Measurements from ENCODE around the gene TGFB3.

TGFB3 gene

DNA sequence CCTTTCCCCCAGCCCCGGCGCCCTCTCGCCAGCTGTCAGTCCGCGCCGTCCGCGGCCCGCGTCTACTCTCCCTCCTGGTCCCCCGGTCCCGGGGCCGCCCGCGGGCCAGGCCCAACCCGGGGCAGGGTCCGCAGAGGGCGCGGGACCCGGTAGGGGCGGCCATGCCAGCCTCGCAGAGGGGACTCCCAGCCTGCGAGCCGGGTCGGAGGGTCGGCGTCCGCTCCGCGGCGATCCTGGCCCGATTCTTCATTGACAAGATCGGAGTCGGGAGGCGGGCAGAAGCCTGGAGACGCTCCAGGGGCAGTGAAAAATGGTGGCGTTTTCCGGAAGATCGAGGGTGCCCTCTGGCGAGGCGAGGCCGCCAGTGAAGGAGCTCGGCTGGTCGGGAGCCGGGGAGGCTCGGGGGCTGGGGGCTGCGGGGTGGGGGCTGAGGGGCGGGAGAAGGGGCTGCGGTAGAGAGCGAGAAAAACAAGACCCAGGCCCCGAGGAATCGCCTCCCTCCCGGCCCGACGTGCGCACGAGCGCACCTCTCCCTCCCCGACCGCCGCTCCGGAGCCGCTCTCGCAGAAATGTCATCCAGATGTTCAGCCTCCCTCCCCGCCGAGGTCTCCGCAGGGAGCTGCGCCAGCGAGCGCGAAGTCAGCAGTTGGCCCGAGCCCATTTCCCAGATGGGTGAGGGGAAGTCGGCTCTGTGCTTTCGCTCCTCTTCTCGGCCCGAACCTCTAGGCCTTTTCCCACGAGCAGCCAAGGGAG, 647 bp upstream of the TGFB3 start:
- TF ChIP-seq EZH2 (optimal IDR thresholded peaks at IDR 0.05; ENCODE audit: low read depth, low read length) (no peak), EZH2phosphoT487 (IDR thresholded peaks at IDR 0.05; ENCODE audit: low read length) (no peak)
- TF ChIP-seq, protein P1, sequence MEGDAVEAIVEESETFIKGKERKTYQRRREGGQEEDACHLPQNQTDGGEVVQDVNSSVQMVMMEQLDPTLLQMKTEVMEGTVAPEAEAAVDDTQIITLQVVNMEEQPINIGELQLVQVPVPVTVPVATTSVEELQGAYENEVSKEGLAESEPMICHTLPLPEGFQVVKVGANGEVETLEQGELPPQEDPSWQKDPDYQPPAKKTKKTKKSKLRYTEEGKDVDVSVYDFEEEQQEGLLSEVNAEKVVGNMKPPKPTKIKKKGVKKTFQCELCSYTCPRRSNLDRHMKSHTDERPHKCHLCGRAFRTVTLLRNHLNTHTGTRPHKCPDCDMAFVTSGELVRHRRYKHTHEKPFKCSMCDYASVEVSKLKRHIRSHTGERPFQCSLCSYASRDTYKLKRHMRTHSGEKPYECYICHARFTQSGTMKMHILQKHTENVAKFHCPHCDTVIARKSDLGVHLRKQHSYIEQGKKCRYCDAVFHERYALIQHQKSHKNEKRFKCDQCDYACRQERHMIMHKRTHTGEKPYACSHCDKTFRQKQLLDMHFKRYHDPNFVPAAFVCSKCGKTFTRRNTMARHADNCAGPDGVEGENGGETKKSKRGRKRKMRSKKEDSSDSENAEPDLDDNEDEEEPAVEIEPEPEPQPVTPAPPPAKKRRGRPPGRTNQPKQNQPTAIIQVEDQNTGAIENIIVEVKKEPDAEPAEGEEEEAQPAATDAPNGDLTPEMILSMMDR (IDR thresholded peaks at IDR 0.05; ENCODE audit: low read length) = peak; percentile 33
- H4K20me1 ChIP-seq (ENCODE audit: insufficient read depth, low read length) = no peaks in the 10 kb centered on the region
- H3F3A ChIP-seq (ENCODE audit: insufficient read depth, low read length) = no peaks in the 10 kb centered on the region
- H3K79me2 ChIP-seq (ENCODE audit: low read length) = no peaks in the 10 kb centered on the region
- no peaks in the 10 kb centered on the region for H3K9me2 ChIP-seq (replicated peaks; ENCODE audit: insufficient read depth, low read length)
- no peaks in the 10 kb centered on the region for H3K27me3 ChIP-seq (replicated peaks; ENCODE audit: insufficient read depth, low read length)
- peak overlapping the region; percentile 67 for H2AFZ ChIP-seq (ENCODE audit: low read length)
- H3K9ac ChIP-seq (ENCODE audit: low read length) = peak overlapping the region; percentile 62
- peak overlapping the region; percentile 42; the same call in 1 of the 2 replicates for H3K27ac ChIP-seq (ENCODE audit: low read length)
- peak overlapping the region; percentile 54; the same call in 1 of the 2 replicates for H3K4me2 ChIP-seq (ENCODE audit: low read depth, low read length)
- DNase-seq = peak; percentile 42
- peak overlapping the region; percentile 66 for H3K4me3 ChIP-seq (ENCODE audit: low read length)
- H3K36me3 ChIP-seq (replicated peaks; ENCODE audit: insufficient read depth, low read length) = no peaks in the 10 kb centered on the region
- H3K4me1 ChIP-seq (ENCODE audit: low read length) = peaks cover 3% of the 10 kb centered on the region; the same call in 1 of the 2 replicates
- no peaks in the 10 kb centered on the region for H3K9me3 ChIP-seq (replicated peaks; ENCODE audit: insufficient read depth, low read length)

- Histone ChIP-seq H3K4me1 (ENCODE audit: low read length) (peaks cover 3% of the 10 kb centered on the region; the same call in 1 of the 2 replicates), H3K27ac (ENCODE audit: low read length) (no peak overlapping the region), H3K4me2 (ENCODE audit: low read depth, low read length) (peak overlapping the region; percentile 54; the same call in 1 of the 2 replicates), H3K9me2 (replicated peaks; ENCODE audit: insufficient read depth, low read length) (no peaks in the 10 kb centered on the region), H4K20me1 (ENCODE audit: insufficient read depth, low read length) (no peaks in the 10 kb centered on the region), H2AFZ (ENCODE audit: low read length) (no peak overlapping the region), H3K9ac (ENCODE audit: low read length) (no peak overlapping the region), H3K79me2 (ENCODE audit: low read length) (no peaks in the 10 kb centered on the region), H3F3A (ENCODE audit: insufficient read depth, low read length) (no peaks in the 10 kb centered on the region), H3K9me3 (replicated peaks; ENCODE audit: insufficient read depth, low read length) (no peaks in the 10 kb centered on the region), H3K36me3 (replicated peaks; ENCODE audit: insufficient read depth, low read length) (no peaks in the 10 kb centered on the region), H3K27me3 (replicated peaks; ENCODE audit: insufficient read depth, low read length) (no peaks in the 10 kb centered on the region), H3K4me3 (ENCODE audit: low read length) (no peak overlapping the region)
- DNase-seq = no peak
- TF ChIP-seq EZH2 (optimal IDR thresholded peaks at IDR 0.05; ENCODE audit: low read depth, low read length) (no peak), EZH2phosphoT487 (IDR thresholded peaks at IDR 0.05; ENCODE audit: low read length) (no peak)
- TF ChIP-seq, protein P1 (IDR thresholded peaks at IDR 0.05; ENCODE audit: low read length) = no peak
Observed at GRCh38 chr14:75980856-75981255, 939 bp downstream of the TGFB3 start.

DNA sequence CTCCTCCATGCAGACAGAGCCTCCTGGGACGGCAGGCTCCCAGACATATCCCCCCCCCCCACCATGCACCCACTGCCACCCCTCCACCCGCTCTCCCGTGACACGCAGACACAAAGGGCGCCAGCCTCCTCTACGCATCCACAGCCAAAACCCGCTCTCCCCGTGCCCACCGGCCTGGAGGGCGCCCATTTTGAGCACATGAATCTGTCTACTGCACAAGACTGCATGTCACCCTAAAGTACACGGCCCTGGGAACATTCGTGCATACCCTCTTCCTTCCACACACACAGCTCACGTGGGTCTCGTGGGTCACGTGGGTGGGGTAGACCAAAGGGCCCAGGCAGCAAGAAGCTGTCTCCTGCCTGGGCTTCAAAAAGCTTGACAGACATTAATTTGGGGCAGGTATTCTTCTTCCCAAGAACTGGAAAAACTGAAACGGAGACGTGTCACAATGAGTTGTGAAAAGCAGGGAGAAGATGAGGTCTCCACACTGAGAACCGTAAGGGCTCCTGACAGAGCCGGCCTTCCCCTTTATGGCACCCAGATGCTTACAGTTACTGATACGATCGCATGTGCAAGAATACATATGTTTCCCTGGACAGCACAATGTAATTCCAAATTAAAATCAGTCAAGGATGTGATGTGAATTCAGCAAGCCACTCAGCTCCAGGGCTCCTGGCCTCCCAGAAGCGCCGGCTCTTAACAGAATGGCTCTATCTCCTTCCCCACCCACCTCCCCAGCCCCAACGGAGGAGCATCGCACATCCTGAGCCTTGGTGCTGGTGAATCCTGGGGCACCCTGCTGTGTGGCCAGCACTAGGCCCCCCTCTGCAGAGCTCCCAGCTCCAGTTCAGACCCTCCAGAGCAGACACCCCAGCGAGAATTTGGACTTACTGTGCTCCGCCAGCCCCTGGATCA, 1.9 kb downstream of the TGFB3 start:
- TF ChIP-seq EZH2phosphoT487 (IDR thresholded peaks at IDR 0.05; ENCODE audit: low read length) (no peak), EZH2 (optimal IDR thresholded peaks at IDR 0.05; ENCODE audit: low read depth, low read length) (no peak)
- TF ChIP-seq, protein P1 (IDR thresholded peaks at IDR 0.05; ENCODE audit: low read length) = no peak
- H3K27ac ChIP-seq (ENCODE audit: low read length) = no peak overlapping the region

More for the DNA sequence above, 1.9 kb downstream of the TGFB3 start:
- Histone ChIP-seq H3K4me1 (ENCODE audit: low read length) (no peaks in the 10 kb centered on the region), H2AFZ (ENCODE audit: low read length) (no peak overlapping the region), H3K27me3 (replicated peaks; ENCODE audit: insufficient read depth, low read length) (no peaks in the 10 kb centered on the region), H3K9me3 (replicated peaks; ENCODE audit: insufficient read depth, low read length) (no peaks in the 10 kb centered on the region), H3K4me2 (ENCODE audit: low read depth, low read length) (no peak overlapping the region), H4K20me1 (ENCODE audit: insufficient read depth, low read length) (no peaks in the 10 kb centered on the region), H3K9ac (ENCODE audit: low read length) (no peak overlapping the region), H3K9me2 (replicated peaks; ENCODE audit: insufficient read depth, low read length) (no peaks in the 10 kb centered on the region), H3K4me3 (ENCODE audit: low read length) (no peak overlapping the region), H3K36me3 (replicated peaks; ENCODE audit: insufficient read depth, low read length) (no peaks in the 10 kb centered on the region), H3F3A (ENCODE audit: insufficient read depth, low read length) (no peaks in the 10 kb centered on the region), H3K79me2 (ENCODE audit: low read length) (no peaks in the 10 kb centered on the region)
- DNase-seq = no peak
